ENCODE measurements around the gene MSRB1.
A peak's percentile ranks its signal among the peaks of the same experiment; 100 is the strongest.

The MSRB1 gene

GRCh38 chr16:1917056-1917664 lies 25.8 kb downstream of the MSRB1 start:
- peaks cover 20 to 25% of the 10 kb centered on the region in 2 donors for H3K4me1 ChIP-seq (ENCODE audit: control insufficient read depth in 1 of 2, insufficient read depth in 2 of 2, low read length in 2 of 2)
- H3K27me3 ChIP-seq (ENCODE audit: control insufficient read depth in 1 of 2, insufficient read depth in 2 of 2, low read length in 2 of 2) = peaks cover 51 to 53% of the 10 kb centered on the region in 2 donors
- H3K27ac ChIP-seq (ENCODE audit: low read depth, low read length) = no peak overlapping the region
- H3K9me3 ChIP-seq (ENCODE audit: control insufficient read depth in 1 of 2, low read length in 2 of 2) = no peaks in the 10 kb centered on the region
- H3K4me3 ChIP-seq (ENCODE audit: low read depth in 1 of 2, low read length in 2 of 2) = no peak overlapping the region
- H3K9ac ChIP-seq (ENCODE audit: low read depth in 1 of 2, low read length in 2 of 2) = no peak overlapping the region
- H3K36me3 ChIP-seq (ENCODE audit: control insufficient read depth in 1 of 2, insufficient read depth in 2 of 2, low read length in 2 of 2) = no peaks in the 10 kb centered on the region

- no peak overlapping the region for H3K4me3 ChIP-seq (ENCODE audit: low read depth in 1 of 2, low read length in 2 of 2)
- peaks cover 51 to 53% of the 10 kb centered on the region in 2 donors for H3K27me3 ChIP-seq (ENCODE audit: control insufficient read depth in 1 of 2, insufficient read depth in 2 of 2, low read length in 2 of 2)
- no peaks in the 10 kb centered on the region for H3K36me3 ChIP-seq (ENCODE audit: control insufficient read depth in 1 of 2, insufficient read depth in 2 of 2, low read length in 2 of 2)
- no peak overlapping the region for H3K27ac ChIP-seq (ENCODE audit: low read depth, low read length)
- H3K9me3 ChIP-seq (ENCODE audit: control insufficient read depth in 1 of 2, low read length in 2 of 2) = no peaks in the 10 kb centered on the region
- H3K9ac ChIP-seq (ENCODE audit: low read depth in 1 of 2, low read length in 2 of 2) = no peak overlapping the region
- H3K4me1 ChIP-seq (ENCODE audit: control insufficient read depth in 1 of 2, insufficient read depth in 2 of 2, low read length in 2 of 2) = peaks cover 26 to 31% of the 10 kb centered on the region in 2 donors
These were observed 26.4 kb downstream of the MSRB1 start for GRCh38 chr16:1916640-1916990.

- no peak overlapping the region for H3K4me3 ChIP-seq (ENCODE audit: low read depth in 1 of 2, low read length in 2 of 2)
- H3K27me3 ChIP-seq (ENCODE audit: control insufficient read depth in 1 of 2, insufficient read depth in 2 of 2, low read length in 2 of 2) = peaks cover 46 to 48% of the 10 kb centered on the region in 2 donors
- H3K9ac ChIP-seq (ENCODE audit: low read depth in 1 of 2, low read length in 2 of 2) = no peak overlapping the region
- H3K27ac ChIP-seq (ENCODE audit: low read depth, low read length) = no peak overlapping the region
- peaks cover 26 to 32% of the 10 kb centered on the region in 2 donors for H3K4me1 ChIP-seq (ENCODE audit: control insufficient read depth in 1 of 2, insufficient read depth in 2 of 2, low read length in 2 of 2)
- H3K9me3 ChIP-seq (ENCODE audit: control insufficient read depth in 1 of 2, low read length in 2 of 2) = no peaks in the 10 kb centered on the region
- no peaks in the 10 kb centered on the region for H3K36me3 ChIP-seq (ENCODE audit: control insufficient read depth in 1 of 2, insufficient read depth in 2 of 2, low read length in 2 of 2)
These were observed 27.0 kb downstream of the MSRB1 start for GRCh38 chr16:1915732-1916639.

DNA sequence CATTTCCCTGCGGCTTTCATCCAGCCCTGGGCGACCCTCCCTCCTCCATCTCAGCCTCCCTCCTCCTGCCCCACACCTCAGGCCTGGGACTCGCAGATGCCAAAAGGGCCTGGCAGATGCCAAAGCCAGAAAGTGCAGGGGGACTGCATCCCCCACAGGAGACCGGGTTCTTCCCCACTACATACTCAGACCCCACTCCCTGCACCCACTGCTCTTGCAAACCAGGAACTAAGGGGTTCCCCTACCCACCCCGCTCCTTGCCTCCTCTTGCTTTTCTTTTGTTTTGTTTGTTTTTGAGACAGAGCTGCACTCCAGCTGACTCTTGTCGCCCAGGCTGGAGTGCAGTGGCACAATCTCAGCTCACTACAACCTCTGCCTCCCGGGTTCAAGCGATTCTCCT lies 28.0 kb downstream of the MSRB1 start:
- H3K4me3 ChIP-seq (ENCODE audit: low read depth in 1 of 2, low read length in 2 of 2) = no peak overlapping the region
- no peak overlapping the region for H3K27ac ChIP-seq (ENCODE audit: low read depth, low read length)
- H3K36me3 ChIP-seq (ENCODE audit: control insufficient read depth in 1 of 2, insufficient read depth in 2 of 2, low read length in 2 of 2) = no peaks in the 10 kb centered on the region
- peaks cover 36 to 39% of the 10 kb centered on the region in 2 donors for H3K27me3 ChIP-seq (ENCODE audit: control insufficient read depth in 1 of 2, insufficient read depth in 2 of 2, low read length in 2 of 2)
- H3K9ac ChIP-seq (ENCODE audit: low read depth in 1 of 2, low read length in 2 of 2) = no peak overlapping the region
- peaks cover 29 to 34% of the 10 kb centered on the region in 2 donors for H3K4me1 ChIP-seq (ENCODE audit: control insufficient read depth in 1 of 2, insufficient read depth in 2 of 2, low read length in 2 of 2)
- H3K9me3 ChIP-seq (ENCODE audit: control insufficient read depth in 1 of 2, low read length in 2 of 2) = no peaks in the 10 kb centered on the region

DNA sequence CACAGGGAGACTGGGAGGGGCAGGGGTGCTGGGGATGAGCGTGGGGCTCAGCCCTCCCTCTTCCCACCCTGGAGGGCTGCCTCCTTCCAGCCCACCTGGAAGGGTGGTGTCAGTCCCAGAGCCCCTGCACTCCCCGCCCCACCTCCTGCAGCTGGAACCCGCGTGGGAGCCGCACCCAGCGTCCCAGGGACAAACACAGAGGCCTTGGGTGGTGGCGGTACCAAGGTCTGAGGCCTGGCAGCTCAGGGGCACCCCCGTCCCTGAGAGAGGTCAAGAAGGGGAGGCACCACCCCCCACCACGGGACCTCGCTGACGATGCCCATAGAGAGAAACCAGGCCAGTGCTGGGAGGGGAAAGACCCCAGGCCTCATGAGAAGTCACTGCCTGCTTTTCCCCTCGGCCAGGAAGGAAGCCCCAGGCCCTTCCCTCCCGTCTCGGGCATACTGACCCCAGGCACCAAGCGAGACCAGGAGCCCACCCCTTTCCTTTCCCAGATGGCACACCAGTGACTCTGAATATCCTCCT lies 28.9 kb downstream of the MSRB1 start:
- peaks cover 28 to 31% of the 10 kb centered on the region in 2 donors for H3K27me3 ChIP-seq (ENCODE audit: control insufficient read depth in 1 of 2, insufficient read depth in 2 of 2, low read length in 2 of 2)
- no peaks in the 10 kb centered on the region for H3K36me3 ChIP-seq (ENCODE audit: control insufficient read depth in 1 of 2, insufficient read depth in 2 of 2, low read length in 2 of 2)
- H3K9ac ChIP-seq (ENCODE audit: low read depth in 1 of 2, low read length in 2 of 2) = peak overlapping the region in 1 of 2 donors; percentile 43
- H3K9me3 ChIP-seq (ENCODE audit: control insufficient read depth in 1 of 2, low read length in 2 of 2) = no peaks in the 10 kb centered on the region
- H3K27ac ChIP-seq (ENCODE audit: low read depth, low read length) = no peak overlapping the region
- H3K4me3 ChIP-seq (ENCODE audit: low read depth in 1 of 2, low read length in 2 of 2) = no peak overlapping the region
- H3K4me1 ChIP-seq (ENCODE audit: control insufficient read depth in 1 of 2, insufficient read depth in 2 of 2, low read length in 2 of 2) = peaks cover 33 to 35% of the 10 kb centered on the region in 2 donors

GRCh38 chr16:1913327-1914083 lies 29.5 kb downstream of the MSRB1 start:
- no peaks in the 10 kb centered on the region for H3K9me3 ChIP-seq (ENCODE audit: control insufficient read depth in 1 of 2, low read length in 2 of 2)
- H3K27me3 ChIP-seq (ENCODE audit: control insufficient read depth in 1 of 2, insufficient read depth in 2 of 2, low read length in 2 of 2) = peaks cover 24 to 26% of the 10 kb centered on the region in 2 donors
- no peaks in the 10 kb centered on the region for H3K36me3 ChIP-seq (ENCODE audit: control insufficient read depth in 1 of 2, insufficient read depth in 2 of 2, low read length in 2 of 2)
- peak overlapping the region; percentile 32 to 43 for H3K9ac ChIP-seq (ENCODE audit: low read depth in 1 of 2, low read length in 2 of 2)
- H3K4me3 ChIP-seq (ENCODE audit: low read depth in 1 of 2, low read length in 2 of 2) = peak overlapping the region in 1 of 2 donors; percentile 40
- H3K27ac ChIP-seq (ENCODE audit: low read depth, low read length) = peak overlapping the region; percentile 10
- H3K4me1 ChIP-seq (ENCODE audit: control insufficient read depth in 1 of 2, insufficient read depth in 2 of 2, low read length in 2 of 2) = peaks cover 31 to 33% of the 10 kb centered on the region in 2 donors

- Histone ChIP-seq H3K27me3 (ENCODE audit: control insufficient read depth in 1 of 2, insufficient read depth in 2 of 2, low read length in 2 of 2) (peaks cover 18 to 22% of the 10 kb centered on the region in 2 donors), H3K4me1 (ENCODE audit: control insufficient read depth in 1 of 2, insufficient read depth in 2 of 2, low read length in 2 of 2) (peaks cover 27 to 33% of the 10 kb centered on the region in 2 donors), H3K27ac (ENCODE audit: low read depth, low read length) (no peak overlapping the region), H3K36me3 (ENCODE audit: control insufficient read depth in 1 of 2, insufficient read depth in 2 of 2, low read length in 2 of 2) (no peaks in the 10 kb centered on the region), H3K9ac (ENCODE audit: low read depth in 1 of 2, low read length in 2 of 2) (no peak overlapping the region), H3K9me3 (ENCODE audit: control insufficient read depth in 1 of 2, low read length in 2 of 2) (no peaks in the 10 kb centered on the region), H3K4me3 (ENCODE audit: low read depth in 1 of 2, low read length in 2 of 2) (no peak overlapping the region)
These were observed 30.8 kb downstream of the MSRB1 start for GRCh38 chr16:1912215-1912543.

DNA sequence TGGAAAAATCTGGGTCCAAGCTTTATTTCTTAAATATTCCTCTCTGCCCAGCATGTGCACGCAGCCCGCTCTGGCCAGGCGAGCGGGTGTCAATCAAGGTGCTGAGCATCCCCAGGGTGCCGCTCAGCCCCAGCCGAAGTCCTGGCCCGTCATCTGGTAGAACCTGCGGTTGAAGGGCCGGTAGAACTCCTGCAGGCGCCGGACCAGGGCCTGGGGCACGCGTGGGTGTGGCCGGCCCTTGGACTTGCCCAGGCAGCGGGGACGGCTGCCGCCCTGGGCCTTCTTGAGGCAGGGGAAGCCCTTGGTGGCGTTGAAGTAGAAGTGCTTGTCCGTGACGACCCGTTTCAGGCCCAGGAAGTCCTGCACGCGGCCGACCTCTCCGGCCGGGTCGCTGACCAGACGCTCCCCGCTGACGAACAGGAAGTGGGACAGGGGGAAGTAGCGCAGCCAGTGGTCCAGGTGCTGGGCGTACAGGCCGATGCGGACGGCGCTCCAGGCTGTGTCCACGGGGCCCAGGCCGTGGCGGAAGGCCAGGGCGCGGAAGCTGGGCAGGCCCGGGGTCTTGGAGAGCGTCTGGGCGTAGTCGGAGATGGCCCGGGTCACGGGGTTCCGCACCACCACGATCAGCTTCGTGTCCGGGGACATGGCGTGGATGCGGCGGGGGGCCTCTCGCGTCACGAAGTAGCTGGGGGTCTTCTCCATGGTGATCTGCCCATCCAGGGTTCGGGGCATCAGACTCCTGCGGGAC lies 31.4 kb downstream of the MSRB1 start:
- Histone ChIP-seq H3K27ac (ENCODE audit: low read depth, low read length) (no peak overlapping the region), H3K9ac (ENCODE audit: low read depth in 1 of 2, low read length in 2 of 2) (no peak overlapping the region), H3K36me3 (ENCODE audit: control insufficient read depth in 1 of 2, insufficient read depth in 2 of 2, low read length in 2 of 2) (no peaks in the 10 kb centered on the region), H3K4me1 (ENCODE audit: control insufficient read depth in 1 of 2, insufficient read depth in 2 of 2, low read length in 2 of 2) (peaks cover 27 to 33% of the 10 kb centered on the region in 2 donors), H3K27me3 (ENCODE audit: control insufficient read depth in 1 of 2, insufficient read depth in 2 of 2, low read length in 2 of 2) (peaks cover 12 to 19% of the 10 kb centered on the region in 2 donors), H3K9me3 (ENCODE audit: control insufficient read depth in 1 of 2, low read length in 2 of 2) (no peaks in the 10 kb centered on the region), H3K4me3 (ENCODE audit: low read depth in 1 of 2, low read length in 2 of 2) (no peak overlapping the region)

GRCh38 chr16:1909561-1910231 lies 33.3 kb downstream of the MSRB1 start:
- no peaks in the 10 kb centered on the region for H3K9me3 ChIP-seq (ENCODE audit: control insufficient read depth in 1 of 2, low read length in 2 of 2)
- H3K9ac ChIP-seq (ENCODE audit: low read depth in 1 of 2, low read length in 2 of 2) = no peak overlapping the region
- peaks cover 27 to 33% of the 10 kb centered on the region in 2 donors for H3K4me1 ChIP-seq (ENCODE audit: control insufficient read depth in 1 of 2, insufficient read depth in 2 of 2, low read length in 2 of 2)
- H3K36me3 ChIP-seq (ENCODE audit: control insufficient read depth in 1 of 2, insufficient read depth in 2 of 2, low read length in 2 of 2) = no peaks in the 10 kb centered on the region
- no peak overlapping the region for H3K27ac ChIP-seq (ENCODE audit: low read depth, low read length)
- H3K4me3 ChIP-seq (ENCODE audit: low read depth in 1 of 2, low read length in 2 of 2) = no peak overlapping the region
- H3K27me3 ChIP-seq (ENCODE audit: control insufficient read depth in 1 of 2, insufficient read depth in 2 of 2, low read length in 2 of 2) = peaks cover 0 to 14% of the 10 kb centered on the region in 2 donors

All from duodenal mucosa (tissue), 2 donors.